ENCODE data around the gene MCM3AP.

GRCh38 chr21:46323710-46324389 lies 38.4 kb upstream of the MCM3AP start, which contains the start of the genes C21orf58 and PCNT:
- TF ChIP-seq CTCF (IDR thresholded peaks at IDR 0.05; ENCODE audit: poor library complexity) = no peak
- no peak for TF ChIP-seq EZH2 (IDR thresholded peaks at IDR 0.05; ENCODE audit: borderline replicate concordance)
- TF ChIP-seq EZH2phosphoT487 (IDR thresholded peaks at IDR 0.05; ENCODE audit: low read depth, severe bottlenecking, unreplicated experiment) = no peak

Data from hepatocyte (in vitro differentiated cells).